Measurements from ENCODE around the gene TSR2.

Gene TSR2

DNA sequence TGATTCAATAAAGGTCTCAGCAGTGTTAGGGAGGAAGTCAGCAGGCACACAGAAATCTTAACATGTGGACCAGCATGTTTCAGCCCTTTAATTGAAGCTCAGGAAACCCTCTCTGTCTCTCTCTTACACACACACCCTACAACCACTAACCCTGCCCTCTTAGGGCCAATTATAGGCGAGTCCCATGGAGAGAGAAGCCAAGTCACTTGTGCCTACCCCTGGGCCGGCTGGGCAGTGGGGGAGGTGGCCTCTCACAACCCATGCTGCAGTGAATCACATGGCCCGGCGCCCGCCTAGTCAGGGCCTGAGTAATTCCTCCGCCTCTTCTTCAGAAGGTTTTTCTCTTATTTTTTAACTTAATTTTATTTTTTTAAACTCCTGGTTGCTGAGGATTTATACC lies 52.1 kb downstream of the TSR2 start:
- no peak overlapping the region for H3K27ac Mint-ChIP-seq
- DNase-seq: no peak
- peaks cover 0 to 5% of the 10 kb centered on the region in 2 donors for H3K36me3 Mint-ChIP-seq
- H3K9me3 Mint-ChIP-seq: peaks cover 3 to 8% of the 10 kb centered on the region in 2 donors
- peaks cover 0 to 3% of the 10 kb centered on the region in 2 donors for H3K4me1 Mint-ChIP-seq
- no peak for ATAC-seq (replicated peaks)
- no peak overlapping the region for H3K4me3 Mint-ChIP-seq
- peaks cover 23 to 37% of the 10 kb centered on the region in 2 donors for H3K27me3 Mint-ChIP-seq

DNA sequence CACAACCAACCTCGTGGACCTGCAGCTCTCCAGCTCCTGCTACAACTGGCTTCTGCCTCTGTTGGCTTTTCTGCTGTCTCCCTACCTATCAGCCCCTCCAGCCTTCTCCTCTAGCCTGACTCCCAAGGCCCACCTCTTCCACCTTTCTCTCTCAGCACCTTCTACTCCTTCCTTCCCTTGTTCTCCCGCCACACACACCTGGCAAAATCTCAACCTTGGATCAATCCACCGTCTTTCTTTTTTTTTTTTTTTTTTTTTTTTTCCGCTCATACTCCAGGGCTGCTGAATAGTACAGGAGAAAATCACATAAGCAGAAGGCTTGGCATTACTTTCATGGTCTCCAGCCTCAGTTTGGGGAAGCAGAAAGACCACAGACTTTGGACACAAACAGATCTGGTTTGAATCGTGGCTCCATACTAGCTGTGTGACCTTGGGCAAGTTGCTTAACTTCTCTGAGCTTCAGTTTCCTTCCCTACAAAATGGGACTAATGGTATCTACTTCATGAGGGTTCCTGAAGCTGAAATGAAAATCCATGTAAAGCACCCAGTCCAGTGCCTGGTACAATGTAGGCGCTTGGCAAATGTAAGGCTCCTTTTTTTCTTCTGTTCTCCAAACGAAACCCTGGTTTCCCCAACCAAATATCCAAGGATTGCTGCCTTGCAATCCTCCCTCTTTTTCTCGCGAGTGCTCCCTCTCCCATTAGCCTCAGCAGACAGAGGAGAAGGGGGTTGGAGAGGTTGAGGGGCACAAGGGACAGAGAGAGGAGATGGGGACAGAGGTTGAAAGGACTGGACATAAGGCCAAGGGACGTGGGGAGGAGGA lies 54.2 kb downstream of the TSR2 start:
- no peak overlapping the region for H3K27ac Mint-ChIP-seq
- peak overlapping the region; percentile 44 to 49 for H3K4me3 Mint-ChIP-seq
- peaks cover 35 to 50% of the 10 kb centered on the region in 2 donors for H3K27me3 Mint-ChIP-seq
- peaks cover 0 to 3% of the 10 kb centered on the region in 2 donors for H3K4me1 Mint-ChIP-seq
- H3K36me3 Mint-ChIP-seq: peaks cover 0 to 5% of the 10 kb centered on the region in 2 donors
- no peak for ATAC-seq (replicated peaks)
- H3K9me3 Mint-ChIP-seq: peaks cover 3 to 8% of the 10 kb centered on the region in 2 donors
- no peak for DNase-seq

Measured in stimulated activated naive B cell treated with anti-CD40 and anti-IgM and Interleukin-4, amounts not matched to agents 10 μg/mL and 1 μg/mL and 100 μg/mL, for 72 hours (primary cell).